ENCODE data around the gene ZNF837.

The ZNF837 gene

DNA sequence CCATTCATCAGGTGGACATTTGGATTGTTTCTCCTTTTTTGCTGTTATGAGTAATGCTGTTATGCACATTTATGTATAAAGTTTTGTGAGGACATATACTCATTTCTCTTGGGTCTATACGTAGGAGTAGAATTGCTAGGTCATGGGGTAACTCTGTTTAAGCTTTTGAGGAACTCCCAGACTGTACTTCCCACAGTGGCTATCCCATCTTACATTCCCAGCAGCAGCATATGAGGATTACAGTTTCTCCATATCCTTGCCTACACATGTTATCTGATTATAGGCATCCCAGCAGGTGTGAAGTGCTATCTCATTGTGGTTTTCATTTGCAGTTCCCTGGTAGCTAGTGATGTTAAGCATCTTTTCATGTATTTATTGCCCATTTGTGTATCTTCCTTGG is 48.1 kb downstream of the ZNF837 start:
- no peaks in the 10 kb centered on the region for H3K27me3 Mint-ChIP-seq
- no peaks in the 10 kb centered on the region for H3K9me3 Mint-ChIP-seq
- H3K36me3 Mint-ChIP-seq: peaks cover 16% of the 10 kb centered on the region
- ATAC-seq: no peak
- peaks cover 8% of the 10 kb centered on the region for H3K4me1 Mint-ChIP-seq
- no peak overlapping the region for H3K27ac Mint-ChIP-seq
- H3K4me3 Mint-ChIP-seq: no peak overlapping the region

- peaks cover 9% of the 10 kb centered on the region for H3K36me3 Mint-ChIP-seq
- H3K9me3 Mint-ChIP-seq: no peaks in the 10 kb centered on the region
- peaks cover 8% of the 10 kb centered on the region for H3K4me1 Mint-ChIP-seq
- H3K27ac Mint-ChIP-seq: no peak overlapping the region
- no peak for ATAC-seq
- H3K4me3 Mint-ChIP-seq: no peak overlapping the region
- no peaks in the 10 kb centered on the region for H3K27me3 Mint-ChIP-seq
Measured at GRCh38 chr19:58330458-58330857, 50.4 kb downstream of the ZNF837 start.

DNA sequence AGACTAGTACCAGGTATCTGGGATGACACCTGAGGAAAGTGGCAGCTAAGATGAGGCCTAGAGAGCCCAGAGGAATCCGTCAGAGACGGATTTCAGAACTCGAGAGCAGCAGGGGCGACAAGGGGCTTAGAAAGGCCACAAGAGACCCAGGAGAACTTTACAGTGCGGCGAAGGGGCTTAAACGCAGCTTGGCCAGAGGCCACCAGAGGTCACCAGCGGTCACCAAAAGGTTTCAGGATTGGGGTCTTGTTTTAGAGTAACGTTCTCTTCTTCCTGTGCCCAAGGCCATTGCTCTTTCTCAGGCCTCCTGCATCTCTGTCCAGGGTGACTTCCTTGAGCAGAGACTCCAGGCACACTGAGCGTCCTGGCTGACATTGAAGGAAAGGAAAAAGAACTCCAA is 51.8 kb downstream of the ZNF837 start:
- H3K4me1 Mint-ChIP-seq: peaks cover 8% of the 10 kb centered on the region
- no peak for ATAC-seq
- no peak overlapping the region for H3K4me3 Mint-ChIP-seq
- no peaks in the 10 kb centered on the region for H3K36me3 Mint-ChIP-seq
- H3K27me3 Mint-ChIP-seq: no peaks in the 10 kb centered on the region
- H3K27ac Mint-ChIP-seq: no peak overlapping the region
- H3K9me3 Mint-ChIP-seq: no peaks in the 10 kb centered on the region

DNA sequence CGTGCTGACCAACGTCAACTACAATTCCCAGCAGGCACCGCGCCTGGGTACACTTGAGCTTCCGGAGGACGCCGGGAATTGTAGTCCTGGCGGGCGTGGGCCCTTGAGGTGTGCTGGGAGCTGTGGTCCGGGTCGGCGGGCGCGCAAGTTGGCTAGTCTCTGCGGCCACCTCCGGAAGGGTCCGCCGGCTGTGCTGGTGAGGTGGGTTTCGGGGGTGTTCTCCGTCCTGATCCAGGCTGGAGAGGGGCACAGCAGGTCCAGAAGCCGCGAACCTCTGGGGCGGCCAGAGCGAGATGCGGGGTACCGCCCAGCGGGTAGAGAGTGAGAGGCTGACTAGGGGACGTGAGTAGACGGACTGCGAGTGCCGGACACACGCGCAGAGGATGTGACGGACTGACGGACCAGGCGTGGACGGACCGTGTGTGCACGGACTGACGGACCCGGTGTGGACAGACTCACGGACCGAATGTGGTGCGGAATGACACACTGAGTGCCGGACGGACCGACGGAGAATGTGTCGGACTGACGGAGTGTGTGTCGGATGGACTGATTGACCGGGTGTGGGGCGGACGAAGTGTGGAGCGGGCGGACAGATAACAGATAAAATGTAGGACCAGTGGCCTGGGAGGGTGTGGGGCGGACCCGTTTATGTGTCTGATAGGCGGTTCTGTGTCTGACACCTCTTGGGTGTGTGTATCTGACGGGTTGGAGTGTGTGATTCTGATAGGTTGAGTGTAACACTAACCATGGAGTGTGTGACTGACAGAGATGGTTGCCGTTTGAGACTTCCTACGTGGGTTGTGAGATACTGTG is 53.7 kb downstream of the ZNF837 start, which contains the start of gene ZSCAN22:
ZSCAN22 (plus strand) TSS at position 81 of the 813 bp plus-strand sequence. CDS start 7,809 bp downstream, outside the sequence.
- H3K9me3 Mint-ChIP-seq: no peaks in the 10 kb centered on the region

DNA sequence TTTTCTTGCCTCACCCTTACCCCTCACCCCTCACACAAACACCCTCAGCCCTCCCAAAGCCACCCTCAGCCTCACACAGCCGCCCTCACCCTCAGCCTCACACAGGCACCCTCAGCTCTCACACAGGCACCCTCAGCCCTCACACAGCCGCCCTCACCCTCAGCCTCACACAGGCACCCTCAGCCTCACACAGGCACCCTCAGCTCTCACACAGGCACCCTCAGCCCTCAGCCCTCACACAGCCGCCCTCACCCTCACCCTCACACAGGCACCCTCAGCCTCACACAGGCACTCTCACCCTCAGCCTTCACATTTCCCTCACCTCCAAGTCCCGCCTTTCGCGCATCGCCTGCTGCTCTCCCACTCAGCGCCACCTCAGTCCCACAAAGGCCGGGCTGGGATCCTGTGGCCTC is 54.3 kb downstream of the ZNF837 start:
- H3K36me3 Mint-ChIP-seq: peaks cover 5% of the 10 kb centered on the region

More for the DNA sequence above, 53.7 kb downstream of the ZNF837 start, which contains the start of gene ZSCAN22:
- Mint-ChIP-seq H3K27me3 (no peaks in the 10 kb centered on the region), H3K4me1 (peaks cover 8% of the 10 kb centered on the region), H3K36me3 (peaks cover 5% of the 10 kb centered on the region), H3K27ac (no peak within 1 kb of the TSS), H3K4me3 (no peak within 1 kb of the TSS)
- peak; percentile 96 for ATAC-seq

GRCh38 chr19:58325311-58326022 is 55.4 kb downstream of the ZNF837 start:
- ATAC-seq: no peak
- peaks cover 8% of the 10 kb centered on the region for H3K4me1 Mint-ChIP-seq

More for the DNA sequence above, 54.3 kb downstream of the ZNF837 start:
- H3K27me3 Mint-ChIP-seq: no peaks in the 10 kb centered on the region
- H3K27ac Mint-ChIP-seq: no peak overlapping the region
- peak; percentile 59 for ATAC-seq
- H3K4me3 Mint-ChIP-seq: no peak overlapping the region
- peaks cover 8% of the 10 kb centered on the region for H3K4me1 Mint-ChIP-seq
- no peaks in the 10 kb centered on the region for H3K9me3 Mint-ChIP-seq

GRCh38 chr19:58319241-58319640 is 61.6 kb downstream of the ZNF837 start:
- Mint-ChIP-seq H3K27ac (no peak overlapping the region), H3K4me1 (no peaks in the 10 kb centered on the region), H3K36me3 (peaks cover 19% of the 10 kb centered on the region), H3K27me3 (no peaks in the 10 kb centered on the region), H3K4me3 (no peak overlapping the region), H3K9me3 (peaks cover 2% of the 10 kb centered on the region)
- ATAC-seq: no peak

More at GRCh38 chr19:58325311-58326022, 55.4 kb downstream of the ZNF837 start:
- no peak overlapping the region for H3K4me3 Mint-ChIP-seq
- H3K9me3 Mint-ChIP-seq: no peaks in the 10 kb centered on the region
- peaks cover 5% of the 10 kb centered on the region for H3K36me3 Mint-ChIP-seq
- no peak overlapping the region for H3K27ac Mint-ChIP-seq
- no peaks in the 10 kb centered on the region for H3K27me3 Mint-ChIP-seq

DNA sequence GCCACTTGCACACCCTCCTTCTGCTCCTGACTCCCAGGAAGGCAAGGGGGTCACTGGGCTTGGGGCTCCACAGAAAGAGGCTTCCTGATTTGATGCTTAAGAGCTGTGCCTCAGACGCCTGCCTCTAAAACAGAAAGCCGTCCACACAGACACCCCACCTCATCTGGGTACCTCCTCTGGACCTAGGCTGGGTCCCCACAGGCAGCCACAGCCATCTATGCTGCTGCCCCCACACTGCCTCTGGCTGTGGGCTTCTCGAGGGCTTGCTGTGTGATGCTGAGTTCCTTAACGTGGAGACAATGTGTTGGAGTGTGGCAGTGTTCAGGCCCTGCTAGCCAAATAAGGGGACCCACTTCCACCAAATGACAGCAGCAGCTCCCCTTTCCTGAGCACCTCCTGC is 62.5 kb downstream of the ZNF837 start:
- no peak for ATAC-seq
- peaks cover 26% of the 10 kb centered on the region for H3K36me3 Mint-ChIP-seq
- peaks cover 2% of the 10 kb centered on the region for H3K9me3 Mint-ChIP-seq
- no peaks in the 10 kb centered on the region for H3K27me3 Mint-ChIP-seq
- H3K4me3 Mint-ChIP-seq: no peak overlapping the region
- no peaks in the 10 kb centered on the region for H3K4me1 Mint-ChIP-seq
- no peak overlapping the region for H3K27ac Mint-ChIP-seq

All from stimulated activated memory B cell treated with anti-CD40 and anti-IgM and Interleukin-4, amounts not matched to agents 10 μg/mL and 1 μg/mL and 100 μg/mL, for 72 hours (primary cell).